IMR-90 (cell line): ENCODE results near the gene CHTF8.
"Not testable (repeated sequence)": the region's sequence is repeated elsewhere in the genome, so short reads cannot be mapped to it uniquely, and the experiment has no call there.

Experiments
- POLR2A ChIP-seq: IDR thresholded peaks from 2 replicates; pipeline ENCODE4 v1.6.1; 2012; ENCODE audit warnings: mild to moderate bottlenecking, low read depth, low read length
- TF ChIP-seq, protein P1 (sequence below): conservative IDR thresholded peaks from 2 replicates; pipeline ENCODE4 v1.5.1; 2012; ENCODE audit warnings: mild to moderate bottlenecking, low read depth, low read length, improper control_type of control experiment

DNA sequence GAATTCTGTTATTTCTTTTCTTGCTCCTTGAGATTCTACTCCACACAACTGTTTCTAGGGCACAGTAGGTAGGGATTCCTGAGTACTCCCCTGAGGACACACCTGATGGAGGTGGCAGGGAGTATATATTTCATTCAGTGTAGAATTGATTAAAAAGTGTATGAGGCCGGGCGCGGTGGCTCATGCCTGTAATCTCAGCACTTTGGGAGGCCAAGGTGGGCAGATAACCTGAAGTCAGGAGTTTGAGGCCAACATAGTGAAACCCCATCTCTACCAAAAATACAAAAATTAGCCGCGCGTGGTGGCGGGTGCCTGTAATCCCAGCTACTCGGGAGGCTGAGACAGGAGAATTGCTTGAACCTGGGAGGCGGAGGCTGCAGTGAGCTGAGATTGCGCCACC is 5.6 kb downstream of the CHTF8 start:
- TF ChIP-seq, protein P1, sequence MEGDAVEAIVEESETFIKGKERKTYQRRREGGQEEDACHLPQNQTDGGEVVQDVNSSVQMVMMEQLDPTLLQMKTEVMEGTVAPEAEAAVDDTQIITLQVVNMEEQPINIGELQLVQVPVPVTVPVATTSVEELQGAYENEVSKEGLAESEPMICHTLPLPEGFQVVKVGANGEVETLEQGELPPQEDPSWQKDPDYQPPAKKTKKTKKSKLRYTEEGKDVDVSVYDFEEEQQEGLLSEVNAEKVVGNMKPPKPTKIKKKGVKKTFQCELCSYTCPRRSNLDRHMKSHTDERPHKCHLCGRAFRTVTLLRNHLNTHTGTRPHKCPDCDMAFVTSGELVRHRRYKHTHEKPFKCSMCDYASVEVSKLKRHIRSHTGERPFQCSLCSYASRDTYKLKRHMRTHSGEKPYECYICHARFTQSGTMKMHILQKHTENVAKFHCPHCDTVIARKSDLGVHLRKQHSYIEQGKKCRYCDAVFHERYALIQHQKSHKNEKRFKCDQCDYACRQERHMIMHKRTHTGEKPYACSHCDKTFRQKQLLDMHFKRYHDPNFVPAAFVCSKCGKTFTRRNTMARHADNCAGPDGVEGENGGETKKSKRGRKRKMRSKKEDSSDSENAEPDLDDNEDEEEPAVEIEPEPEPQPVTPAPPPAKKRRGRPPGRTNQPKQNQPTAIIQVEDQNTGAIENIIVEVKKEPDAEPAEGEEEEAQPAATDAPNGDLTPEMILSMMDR: not testable (repeated sequence)
- TF ChIP-seq POLR2A: not testable (repeated sequence)
